ENCODE data around the gene NLRP2B. TPM values are rescaled to one million over a fixed set of nuclear protein-coding genes. Genes with fewer than 3 reads are reported as not detected.

NLRP2B gene
- total RNA-seq, 1 experiment from 2014 or later: not detected

GRCh38 chrX:57667010-57667409, 13.1 kb downstream of the NLRP2B start:
- Histone ChIP-seq H3K23ac (ENCODE audit: insufficient read length, low read depth, low read length) (no peak overlapping the region), H3K9me3 (ENCODE audit: control insufficient read depth, low read depth, low read length) (peaks cover 22% of the 10 kb centered on the region), H2BK20ac (ENCODE audit: low read depth, low read length, poor library complexity, severe bottlenecking) (no peak overlapping the region), H4K20me1 (ENCODE audit: control insufficient read depth, insufficient read depth, insufficient read length) (no peaks in the 10 kb centered on the region), H2BK120ac (ENCODE audit: low read depth, low read length, poor library complexity, severe bottlenecking) (no peak overlapping the region), H4K91ac (ENCODE audit: insufficient read length, low read depth, low read length) (no peak overlapping the region), H2BK12ac (ENCODE audit: insufficient read length, low read depth, low read length) (no peak overlapping the region), H2AK5ac (ENCODE audit: insufficient read length, low read length) (no peak overlapping the region), H4K5ac (ENCODE audit: insufficient read length, low read depth, low read length) (no peak overlapping the region), H3K27me3 (ENCODE audit: insufficient read depth, low read length) (no peaks in the 10 kb centered on the region), H2BK15ac (ENCODE audit: low read depth, low read length) (no peak overlapping the region), H3K9ac (ENCODE audit: extremely low read depth, insufficient read length, low read length) (no peak overlapping the region), H2BK5ac (ENCODE audit: insufficient read length, low read length) (no peak overlapping the region), H3K27ac (ENCODE audit: insufficient read length, low read depth, low read length) (no peak overlapping the region), H3T11ph (ENCODE audit: low read length) (no peak overlapping the region), H4K8ac (replicated peaks; ENCODE audit: insufficient read length, low read depth, low read length) (no peak overlapping the region), H3K18ac (ENCODE audit: insufficient read length, low read depth, low read length) (no peak overlapping the region), H3K79me1 (ENCODE audit: insufficient read depth, low read depth, low read length, poor library complexity, severe bottlenecking) (no peaks in the 10 kb centered on the region), H3K4me1 (ENCODE audit: insufficient read depth, low read length) (no peaks in the 10 kb centered on the region), H3K4me2 (ENCODE audit: insufficient read depth, insufficient read length, low read length) (no peak overlapping the region), H3K56ac (ENCODE audit: insufficient read length, low read depth, low read length) (no peak overlapping the region), H3K23me2 (ENCODE audit: insufficient read length, low read depth, low read length, poor library complexity, severe bottlenecking) (no peaks in the 10 kb centered on the region), H3K14ac (ENCODE audit: insufficient read depth, low read length) (no peak overlapping the region), H3K79me2 (ENCODE audit: insufficient read depth, low read length) (no peaks in the 10 kb centered on the region), H2AFZ (ENCODE audit: low read length) (no peak overlapping the region), H3K4ac (ENCODE audit: low read depth, low read length) (no peak overlapping the region)
- H3K4me3 Mint-ChIP-seq: no peak overlapping the region
- H3K36me3 Mint-ChIP-seq (ENCODE audit: insufficient read depth in 1 of 3, low read depth in 3 of 3): peaks cover 0 to 4% (median 3%) of the 10 kb centered on the region in 3 experiments; a peak in 3 of 7 replicates
- no peak for TF ChIP-seq CTCF (conservative IDR thresholded peaks at IDR 0.05)
- peaks cover 0 to 1% of the 10 kb centered on the region in 2 experiments; a peak in 2 of 4 replicates for H3K4me1 Mint-ChIP-seq
- WGBS (ENCODE audit: extremely low coverage, insufficient read length, low lambda C conversion rate): no CpG with 5 or more reads among the region's 1 CpG
- peaks cover 79 to 89% of the 10 kb centered on the region in 2 experiments for H3K9me3 Mint-ChIP-seq
- DNase-seq: no peak
- H3K27me3 Mint-ChIP-seq (ENCODE audit: low read depth): no peaks in the 10 kb centered on the region
- H3K27ac Mint-ChIP-seq: no peak overlapping the region

Measured in H9 (cell line).